SW 1271 (cell line): ENCODE measurements around the gene CD247.

Source experiments
- DNase-seq, 2 experiments: peaks; one replicate each; lab custom pipeline; 2025; lab: John Stamatoyannopoulos, UW

Gene CD247

GRCh38 chr1:167512046-167512654, 6.2 kb downstream of the CD247 start:
- no peak for DNase-seq

- no peak for DNase-seq
Observed at GRCh38 chr1:167511374-167511986, 6.8 kb downstream of the CD247 start.

GRCh38 chr1:167510881-167511280, 7.4 kb downstream of the CD247 start:
- DNase-seq, result no peak

GRCh38 chr1:167510244-167510643, 8.1 kb downstream of the CD247 start:
- no peak for DNase-seq

- no peak for DNase-seq
Observed at GRCh38 chr1:167509587-167509986, 8.7 kb downstream of the CD247 start.

- no peak for DNase-seq
Observed at GRCh38 chr1:167507719-167508118, 10.6 kb downstream of the CD247 start.

GRCh38 chr1:167504467-167504827, 13.9 kb downstream of the CD247 start:
- no peak for DNase-seq

- no peak for DNase-seq
Observed at GRCh38 chr1:167503626-167504466, 14.5 kb downstream of the CD247 start.

- DNase-seq, result no peak
Observed at GRCh38 chr1:167502719-167503462, 15.4 kb downstream of the CD247 start.

GRCh38 chr1:167502192-167502551, 16.2 kb downstream of the CD247 start:
- no peak for DNase-seq

GRCh38 chr1:167501515-167502191, 16.7 kb downstream of the CD247 start:
- DNase-seq, result no peak

GRCh38 chr1:167500283-167500860, 18.0 kb downstream of the CD247 start:
- DNase-seq, result no peak

GRCh38 chr1:167499664-167500101, 18.6 kb downstream of the CD247 start:
- no peak for DNase-seq

GRCh38 chr1:167499106-167499505, 19.2 kb downstream of the CD247 start:
- DNase-seq, result no peak

- no peak for DNase-seq
Observed at GRCh38 chr1:167496797-167497619, 21.3 kb downstream of the CD247 start.

- no peak for DNase-seq
Observed at GRCh38 chr1:167493372-167493771, 25.0 kb downstream of the CD247 start.

- DNase-seq, result no peak
Observed at GRCh38 chr1:167492481-167492910, 25.8 kb downstream of the CD247 start.

- no peak for DNase-seq
Observed at GRCh38 chr1:167491586-167492461, 26.5 kb downstream of the CD247 start.

- DNase-seq, result no peak
Observed at GRCh38 chr1:167490765-167491164, 27.6 kb downstream of the CD247 start.
